ENCODE measurements around the gene PPFIA1.

GRCh38 chr11:70368961-70369360 is 98.5 kb downstream of the PPFIA1 start:
- TF ChIP-seq CTCF (IDR thresholded peaks at IDR 0.05): no peak
- TF ChIP-seq POLR2AphosphoS5 (IDR thresholded peaks at IDR 0.05): no peak
